T-helper 2 cell treated with Interferon-gamma antibody and Interleukin-4, amounts not matched to agents 100 ng/mL and 5 ng/mL, for 36 hours (primary cell): ENCODE results near the gene OASL. TPM values are rescaled to one million over a fixed set of nuclear protein-coding genes. Genes with fewer than 3 reads are reported as not detected.

Source experiments
- total RNA-seq: library from RNA; stranded (reverse); gene quantifications from 2 replicates; pipeline ENCODE4 v1.2.3, GENCODE V29; 2022

Gene OASL
- total RNA-seq, 1 donor from 2014 or later = 10.5 TPM

Other genes starting within 250 kb of the OASL start
- gene SPPL3, start 134.9 kb downstream of the OASL start, total RNA-seq = 29.6 and 33.8 TPM in 2 replicates
- gene HNF1A, start 60.7 kb downstream of the OASL start, total RNA-seq = not detected in 2 replicates
- 23.2 and 26.1 TPM in 2 replicates for gene C12orf43, start 22.8 kb downstream of the OASL start, total RNA-seq
- gene P2RX7, start 93.6 kb upstream of the OASL start, total RNA-seq = 15.1 and 15.8 TPM in 2 replicates
- gene P2RX4, start 170.9 kb upstream of the OASL start, total RNA-seq = 45.5 and 47.0 TPM in 2 replicates